WTC11 (cell line): ENCODE data around the gene SPOUT1. TPM values are rescaled to one million over a fixed set of nuclear protein-coding genes. Genes with fewer than 3 reads are reported as not detected.

Experiments used
- ATAC-seq: fragments of 200-7000 bp; cut with Tn5 transposase; 2 replicates; pipeline ENCODE4 v1.10.0; 2021; ENCODE audit warnings: mild to moderate bottlenecking, moderate library complexity
- CTCF ChIA-PET: fragments of 300-600 bp; sonication (Branson Sonifier 250); formaldehyde crosslinking; loops from one replicate; lab custom pipeline; 2021; ENCODE audit warnings: antibody characterized with exemption; lab: Charles Lee
- POLR2A ChIA-PET: fragments of 350-600 bp; sonication (Branson Sonifier 250); formaldehyde crosslinking; loops from one replicate; lab custom pipeline; 2021; ENCODE audit warnings: antibody characterized with exemption; lab: Charles Lee
- DNase-seq: peaks from one replicate; pipeline ENCODE4 v3.0.0; 2021; ENCODE audit warnings: low spot score
- H3K27ac Mint-ChIP-seq: 2 replicates; pipeline ENCODE4 v1.8.0; 2021; ENCODE audit warnings: mixed read lengths
- H3K27me3 Mint-ChIP-seq: 2 replicates; pipeline ENCODE4 v1.8.0; 2021; ENCODE audit warnings: low read depth, mild to moderate bottlenecking, moderate library complexity, mixed read lengths
- H3K36me3 Mint-ChIP-seq: 2 replicates; pipeline ENCODE4 v1.8.0; 2021; ENCODE audit warnings: mixed read lengths
- H3K4me1 Mint-ChIP-seq: 2 replicates; pipeline ENCODE4 v1.8.0; 2022; ENCODE audit warnings: mixed read lengths
- H3K4me3 Mint-ChIP-seq: 2 replicates; pipeline ENCODE4 v1.8.0; 2021; ENCODE audit warnings: mild to moderate bottlenecking, moderate library complexity, mixed read lengths
- H3K9me3 Mint-ChIP-seq: 2 replicates; pipeline ENCODE4 v1.8.0; 2021; ENCODE audit warnings: mixed read lengths
- AR ChIP-seq: fragments of 250-450 bp; sonication (Bioruptor Pico); IDR thresholded peaks from 2 replicates; pipeline ENCODE4 v1.9.0; 2021; ENCODE audit warnings: mild to moderate bottlenecking
- CREM ChIP-seq: sonication (generic); formaldehyde crosslinking; IDR thresholded peaks from 2 replicates; pipeline ENCODE4 v1.8.1; 2022; ENCODE audit warnings: mild to moderate bottlenecking, missing genetic modification reagents, moderate library complexity
- ELF4 ChIP-seq: sonication (generic); formaldehyde crosslinking; IDR thresholded peaks from 2 replicates; pipeline ENCODE4 v1.8.1; 2022; ENCODE audit warnings: low read depth, mild to moderate bottlenecking, moderate library complexity, missing genetic modification reagents
- EMX1 ChIP-seq: fragments of 250-450 bp; sonication (Bioruptor Pico); IDR thresholded peaks from 2 replicates; pipeline ENCODE4 v1.8.0; 2021; ENCODE audit warnings: mild to moderate bottlenecking
- FOXK1 ChIP-seq: sonication (generic); formaldehyde crosslinking; IDR thresholded peaks from 2 replicates; pipeline ENCODE4 v1.8.0; 2022; ENCODE audit warnings: mild to moderate bottlenecking, moderate library complexity, missing genetic modification reagents
- FOXP4 ChIP-seq: sonication (generic); formaldehyde crosslinking; IDR thresholded peaks from 2 replicates; pipeline ENCODE4 v1.8.0; 2022; ENCODE audit warnings: mild to moderate bottlenecking, missing genetic modification reagents
- KAT7 ChIP-seq: sonication (generic); formaldehyde crosslinking; IDR thresholded peaks from 2 replicates; pipeline ENCODE4 v1.8.1; 2023; ENCODE audit warnings: missing genetic modification reagents, mild to moderate bottlenecking, borderline replicate concordance
- MXD4 ChIP-seq: fragments of 250-450 bp; sonication (Bioruptor Pico); IDR thresholded peaks from 2 replicates; pipeline ENCODE4 v1.8.0; 2021; ENCODE audit warnings: mild to moderate bottlenecking, moderate library complexity, borderline replicate concordance
- NR1H2 ChIP-seq: sonication (generic); formaldehyde crosslinking; IDR thresholded peaks from 2 replicates; pipeline ENCODE4 v1.9.0; 2021; ENCODE audit warnings: mild to moderate bottlenecking, moderate library complexity, missing genetic modification reagents
- RORB ChIP-seq: fragments of 250-450 bp; sonication (Bioruptor Pico); IDR thresholded peaks from 2 replicates; pipeline ENCODE4 v1.9.0; 2021; ENCODE audit warnings: mild to moderate bottlenecking
- TCF7 ChIP-seq: sonication (generic); formaldehyde crosslinking; IDR thresholded peaks from 2 replicates; pipeline ENCODE4 v1.8.0; 2022; ENCODE audit warnings: mild to moderate bottlenecking, low read depth, missing genetic modification reagents, moderate library complexity
- TEAD1 ChIP-seq: sonication (generic); formaldehyde crosslinking; IDR thresholded peaks from 2 replicates; pipeline ENCODE4 v1.8.0; 2022; ENCODE audit warnings: mild to moderate bottlenecking, missing genetic modification reagents
- TP53 ChIP-seq: sonication (generic); formaldehyde crosslinking; IDR thresholded peaks from 2 replicates; pipeline ENCODE4 v1.8.1; 2023; ENCODE audit warnings: mild to moderate bottlenecking, missing genetic modification reagents
- ZNF138 ChIP-seq: sonication (generic); formaldehyde crosslinking; conservative IDR thresholded peaks from 2 replicates; pipeline ENCODE4 v1.8.1; 2022; ENCODE audit warnings: mild to moderate bottlenecking, moderate library complexity, missing genetic modification reagents
- ZNF425 ChIP-seq: fragments of 250-450 bp; sonication (Bioruptor Pico); conservative IDR thresholded peaks from 2 replicates; pipeline ENCODE4 v1.9.0; 2021; ENCODE audit warnings: mild to moderate bottlenecking
- total RNA-seq: library from RNA; stranded (reverse); gene quantifications from 3 replicates; pipeline ENCODE4 v1.2.3, GENCODE V29; 2021

Gene SPOUT1
- total RNA-seq, 1 experiment from 2014 or later = 79.3 TPM

GRCh38 chr9:128836509-128837145 lies 7.0 kb upstream of the SPOUT1 start:
- H3K9me3 Mint-ChIP-seq = no peaks in the 10 kb centered on the region
- peaks cover 42% of the 10 kb centered on the region for H3K36me3 Mint-ChIP-seq
- ChIA-PET CTCF (no interaction called here), POLR2A (no interaction called here)
- ATAC-seq = no peak
- no peaks in the 10 kb centered on the region for H3K4me1 Mint-ChIP-seq
- TF ChIP-seq EMX1 (CRISPR knock-in tag) (no peak), AR (no peak), ELF4 (CRISPR knock-in tag) (no peak), FOXK1 (CRISPR knock-in tag) (no peak), RORB (CRISPR knock-in tag) (no peak), TP53 (CRISPR knock-in tag) (no peak)
- H3K4me3 Mint-ChIP-seq = no peak overlapping the region
- DNase-seq = no peak
- no peaks in the 10 kb centered on the region for H3K27me3 Mint-ChIP-seq
- no peak overlapping the region for H3K27ac Mint-ChIP-seq

- no peak for ATAC-seq
- DNase-seq = no peak
- Mint-ChIP-seq H3K27me3 (no peaks in the 10 kb centered on the region), H3K36me3 (peaks cover 39% of the 10 kb centered on the region), H3K9me3 (no peaks in the 10 kb centered on the region), H3K4me3 (no peak overlapping the region), H3K27ac (no peak overlapping the region), H3K4me1 (no peaks in the 10 kb centered on the region)
- TF ChIP-seq CREM (CRISPR knock-in tag) = no peak
- no peak for TF ChIP-seq ZNF425 (CRISPR knock-in tag)
- no peak for TF ChIP-seq MXD4 (CRISPR knock-in tag)
- TF ChIP-seq ZNF138 (CRISPR knock-in tag) = no peak
- no peak for TF ChIP-seq KAT7
- TF ChIP-seq TEAD1 = no peak
- ChIA-PET CTCF (no interaction called here), POLR2A (no interaction called here)
Measured at GRCh38 chr9:128835246-128836210, 5.9 kb upstream of the SPOUT1 start.

- Mint-ChIP-seq H3K9me3 (no peaks in the 10 kb centered on the region), H3K4me3 (no peak overlapping the region), H3K4me1 (peaks cover 5% of the 10 kb centered on the region), H3K36me3 (peaks cover 38% of the 10 kb centered on the region), H3K27me3 (no peaks in the 10 kb centered on the region), H3K27ac (no peak overlapping the region)
- POLR2A ChIA-PET = no interaction called here
- ATAC-seq (no peak), DNase-seq (no peak)
- CTCF ChIA-PET = no interaction called here
- TF ChIP-seq TCF7 (CRISPR knock-in tag) (no peak), FOXP4 (CRISPR knock-in tag) (no peak), NR1H2 (CRISPR knock-in tag) (no peak)
Measured at GRCh38 chr9:128833696-128834095, 4.1 kb upstream of the SPOUT1 start.
